GM12878 (cell line): ENCODE results near the gene MAZ. TPM values are rescaled to one million over a fixed set of nuclear protein-coding genes. Genes with fewer than 3 reads are reported as not detected.

Source experiments
- EED ChIP-seq: sonication (generic); IDR thresholded peaks from 2 replicates; pipeline ENCODE4 v1.6.1; 2016; ENCODE audit warnings: antibody characterized with exemption, low read depth
- EGR1 ChIP-seq, 2 experiments: IDR thresholded peaks; 1 replicate in 1 of 2; 2 replicates in 1 of 2; pipeline ENCODE4 v1.6.1; 2011 to 2012; ENCODE audit warnings: low read depth in 2 of 2, low read length in 2 of 2, borderline replicate concordance in 1 of 2, mild to moderate bottlenecking in 1 of 2, moderate library complexity in 1 of 2
- HCFC1 ChIP-seq: fragments of 150-350 bp; IDR thresholded peaks from 2 replicates; pipeline ENCODE4 v1.6.1; 2014; ENCODE audit warnings: low read length
- JUNB ChIP-seq: IDR thresholded peaks from 2 replicates; pipeline ENCODE4 v1.6.1; 2016; ENCODE audit warnings: antibody characterized with exemption, mild to moderate bottlenecking
- JUND ChIP-seq: IDR thresholded peaks from 2 replicates; pipeline ENCODE4 v1.6.1; 2012; ENCODE audit warnings: low read depth, mild to moderate bottlenecking, low read length, improper control_type of control experiment, moderate library complexity
- KDM1A ChIP-seq: fragments of 200-600 bp; sonication (generic); IDR thresholded peaks from 2 replicates; pipeline ENCODE4 v1.6.1; 2016; ENCODE audit warnings: borderline replicate concordance
- MEF2B ChIP-seq: fragments of 450-650 bp; IDR thresholded peaks from 2 replicates; pipeline ENCODE4 v1.6.1; 2018; ENCODE audit warnings: mild to moderate bottlenecking, moderate library complexity; ENCODE audit not compliant: partially characterized antibody, poor library complexity, severe bottlenecking
- MTA3 ChIP-seq: IDR thresholded peaks from 2 replicates; pipeline ENCODE4 v1.6.1; 2012; ENCODE audit warnings: low read length, inconsistent platforms, borderline replicate concordance
- MXI1 ChIP-seq: fragments of 150-350 bp; IDR thresholded peaks from 2 replicates; pipeline ENCODE4 v1.6.1; 2011; ENCODE audit warnings: low read depth, mild to moderate bottlenecking, inconsistent platforms, low read length, improper control_type of control experiment
- NFIC ChIP-seq: IDR thresholded peaks from 2 replicates; pipeline ENCODE4 v1.6.1; 2012; ENCODE audit warnings: low read depth, mild to moderate bottlenecking, inconsistent platforms, low read length, moderate library complexity
- RAD21 ChIP-seq: IDR thresholded peaks from 2 replicates; pipeline ENCODE4 v1.6.1; 2011; ENCODE audit warnings: mild to moderate bottlenecking, low read depth, low read length, moderate library complexity; ENCODE audit not compliant: insufficient read depth
- SMAD5 ChIP-seq: IDR thresholded peaks from 2 replicates; pipeline ENCODE4 v1.6.1; 2016; ENCODE audit warnings: antibody characterized with exemption, low read depth
- SMARCA5 ChIP-seq: fragments of 450-650 bp; IDR thresholded peaks from 2 replicates; pipeline ENCODE4 v1.6.1; 2017; ENCODE audit warnings: mild to moderate bottlenecking
- SREBF1 ChIP-seq: IDR thresholded peaks from 2 replicates; pipeline ENCODE4 v1.6.1; 2012; ENCODE audit warnings: mild to moderate bottlenecking, low read length
- SRF ChIP-seq, 2 experiments: IDR thresholded peaks; 2 replicates each; pipeline ENCODE4 v1.6.1; 2011; ENCODE audit warnings: low read depth in 2 of 2, low read length in 2 of 2, mild to moderate bottlenecking in 1 of 2, moderate library complexity in 1 of 2
- TCF12 ChIP-seq: IDR thresholded peaks from 2 replicates; pipeline ENCODE4 v1.6.1; 2011; ENCODE audit warnings: low read depth, mild to moderate bottlenecking, low read length
- ZNF207 ChIP-seq: fragments of 450-650 bp; IDR thresholded peaks from 2 replicates; pipeline ENCODE4 v1.6.1; 2014; ENCODE audit warnings: antibody characterized with exemption, mild to moderate bottlenecking, borderline replicate concordance
- ZNF217 ChIP-seq: fragments of 450-650 bp; IDR thresholded peaks from 2 replicates; pipeline ENCODE4 v1.6.1; 2017; ENCODE audit warnings: antibody characterized with exemption, mild to moderate bottlenecking
- polyA plus RNA-seq, 11 experiments: library from polyadenylated mRNA; depleted of rRNA in 4 of 11; unstranded in 6 of 11; stranded (reverse) in 5 of 11; fragments of >200 nt; fragmentation: Nextera tagmentation in 4 of 11; fragmentation: Illumina TruSeq in 1 of 11; extraction: Ambion mirVana in 4 of 11; extraction: Trizol in 1 of 11; gene quantifications; 1 replicate in 1 of 11; 2 replicates in 10 of 11; pipeline versions ENCODE4 v1.2.1 to v1.2.3, GENCODE V29; 2011 to 2016; ENCODE audit warnings: inconsistent platforms in 2 of 11, missing spikeins in 2 of 11, low read depth in 1 of 11
- total RNA-seq, 4 experiments: library from RNA; depleted of rRNA in 3 of 4; stranded (reverse); fragments of >200 nt in 3 of 4; fragmentation: Illumina TruSeq in 1 of 4; extraction: Trizol in 1 of 4; gene quantifications; 2 replicates each; pipeline versions ENCODE4 v1.2.1 to v1.2.3, GENCODE V29; 2013 to 2021
- TF ChIP-seq, protein P1 (sequence below): fragments of 450-650 bp; conservative IDR thresholded peaks from 2 replicates; pipeline ENCODE4 v1.6.1; 2017; ENCODE audit warnings: mild to moderate bottlenecking, moderate library complexity
- TF ChIP-seq, protein P2 (sequence below): IDR thresholded peaks from 2 replicates; pipeline ENCODE4 v1.6.1; 2011; ENCODE audit warnings: borderline replicate concordance, low read depth, mild to moderate bottlenecking, moderate library complexity, mixed read lengths, low read length; ENCODE audit not compliant: insufficient read depth; ENCODE audit errors: extremely low read length
- TF ChIP-seq, protein P3 (sequence below): fragments of 450-650 bp; IDR thresholded peaks from 2 replicates; pipeline ENCODE4 v1.6.1; 2016; ENCODE audit warnings: mild to moderate bottlenecking
- TF ChIP-seq, protein P4 (sequence below): fragments of 450-650 bp; IDR thresholded peaks from 2 replicates; pipeline ENCODE4 v1.6.1; 2014; ENCODE audit warnings: mild to moderate bottlenecking

Gene MAZ
- total and polyA plus RNA-seq, 10 of the 15 experiments (the other 5 are each of a cell fraction or from before 2014, with no cell fraction given): 23.9 to 309 (median 116) TPM

DNA sequence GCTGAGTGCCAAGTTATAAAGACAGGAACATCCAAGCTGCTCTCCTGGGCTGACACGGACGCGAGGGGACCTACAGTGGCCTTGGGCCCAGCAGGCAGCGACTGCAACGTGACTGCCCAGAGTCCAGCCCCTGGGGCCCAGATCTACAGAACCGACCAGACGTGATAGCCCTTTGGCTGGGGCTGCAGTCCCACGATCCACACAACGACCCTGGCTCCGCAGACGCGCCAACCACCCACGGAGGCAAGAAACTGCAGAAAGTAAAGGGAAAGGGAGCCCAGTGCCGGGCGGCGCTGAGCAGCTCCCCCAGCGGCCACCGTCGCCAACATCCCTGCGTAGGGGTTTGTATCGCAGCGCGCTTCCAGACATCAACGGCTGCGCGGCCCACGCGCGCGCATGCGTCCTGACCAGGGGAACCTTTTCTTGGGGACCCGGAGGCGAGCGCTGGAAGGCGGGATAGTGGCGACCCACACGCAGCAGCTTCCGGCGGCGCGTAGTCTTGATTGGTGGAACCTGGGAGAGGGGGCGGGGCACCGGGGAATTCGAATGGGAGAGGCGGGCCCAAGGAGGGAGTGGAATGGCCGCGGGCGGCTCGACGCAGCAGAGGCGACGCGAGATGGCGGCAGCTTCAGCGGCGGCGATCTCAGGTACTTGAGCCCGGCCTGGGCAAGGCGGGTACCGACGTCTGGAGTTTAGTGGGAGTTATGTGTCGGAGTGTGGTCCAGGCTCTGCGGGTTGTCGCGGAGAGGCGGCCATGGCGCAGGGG is 16.0 kb upstream of the MAZ start, which contains the start of gene KIF22 (continued):
- TF ChIP-seq, protein P1, sequence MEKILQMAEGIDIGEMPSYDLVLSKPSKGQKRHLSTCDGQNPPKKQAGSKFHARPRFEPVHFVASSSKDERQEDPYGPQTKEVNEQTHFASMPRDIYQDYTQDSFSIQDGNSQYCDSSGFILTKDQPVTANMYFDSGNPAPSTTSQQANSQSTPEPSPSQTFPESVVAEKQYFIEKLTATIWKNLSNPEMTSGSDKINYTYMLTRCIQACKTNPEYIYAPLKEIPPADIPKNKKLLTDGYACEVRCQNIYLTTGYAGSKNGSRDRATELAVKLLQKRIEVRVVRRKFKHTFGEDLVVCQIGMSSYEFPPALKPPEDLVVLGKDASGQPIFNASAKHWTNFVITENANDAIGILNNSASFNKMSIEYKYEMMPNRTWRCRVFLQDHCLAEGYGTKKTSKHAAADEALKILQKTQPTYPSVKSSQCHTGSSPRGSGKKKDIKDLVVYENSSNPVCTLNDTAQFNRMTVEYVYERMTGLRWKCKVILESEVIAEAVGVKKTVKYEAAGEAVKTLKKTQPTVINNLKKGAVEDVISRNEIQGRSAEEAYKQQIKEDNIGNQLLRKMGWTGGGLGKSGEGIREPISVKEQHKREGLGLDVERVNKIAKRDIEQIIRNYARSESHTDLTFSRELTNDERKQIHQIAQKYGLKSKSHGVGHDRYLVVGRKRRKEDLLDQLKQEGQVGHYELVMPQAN: peak; percentile 98
- TF ChIP-seq TCF12 (peak; percentile 28; the same call in 1 of the 2 replicates), MEF2B (no peak), EED (0 out of 2 replicates have a peak, but pooled peaks have one; percentile 12), ZNF217 (no peak), SREBF1 (no peak), SRF (IDR thresholded peaks at IDR 0.05; ENCODE audit: low read depth in 2 of 2, low read length in 2 of 2) (peak in 1 of 2 experiments; percentile 61; a peak in 1 of 4 replicates), HCFC1 (peak; percentile 76), MXI1 (peak; percentile 84), MTA3 (no peak), RAD21 (peak; percentile 61), NFIC (no peak; the same call in 1 of the 2 replicates), ZNF207 (no peak), SMAD5 (no peak), JUNB (no peak), SMARCA5 (peak; percentile 84), JUND (no peak), KDM1A (no peak), EGR1 (IDR thresholded peaks at IDR 0.05; ENCODE audit: borderline replicate concordance in 1 of 2, low read depth in 2 of 2, low read length in 2 of 2) (peak in 1 of 2 experiments; percentile 82; a peak in 2 of 3 replicates)
- TF ChIP-seq, protein P2, sequence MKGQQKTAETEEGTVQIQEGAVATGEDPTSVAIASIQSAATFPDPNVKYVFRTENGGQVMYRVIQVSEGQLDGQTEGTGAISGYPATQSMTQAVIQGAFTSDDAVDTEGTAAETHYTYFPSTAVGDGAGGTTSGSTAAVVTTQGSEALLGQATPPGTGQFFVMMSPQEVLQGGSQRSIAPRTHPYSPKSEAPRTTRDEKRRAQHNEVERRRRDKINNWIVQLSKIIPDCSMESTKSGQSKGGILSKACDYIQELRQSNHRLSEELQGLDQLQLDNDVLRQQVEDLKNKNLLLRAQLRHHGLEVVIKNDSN: no peak
- TF ChIP-seq, protein P3, sequence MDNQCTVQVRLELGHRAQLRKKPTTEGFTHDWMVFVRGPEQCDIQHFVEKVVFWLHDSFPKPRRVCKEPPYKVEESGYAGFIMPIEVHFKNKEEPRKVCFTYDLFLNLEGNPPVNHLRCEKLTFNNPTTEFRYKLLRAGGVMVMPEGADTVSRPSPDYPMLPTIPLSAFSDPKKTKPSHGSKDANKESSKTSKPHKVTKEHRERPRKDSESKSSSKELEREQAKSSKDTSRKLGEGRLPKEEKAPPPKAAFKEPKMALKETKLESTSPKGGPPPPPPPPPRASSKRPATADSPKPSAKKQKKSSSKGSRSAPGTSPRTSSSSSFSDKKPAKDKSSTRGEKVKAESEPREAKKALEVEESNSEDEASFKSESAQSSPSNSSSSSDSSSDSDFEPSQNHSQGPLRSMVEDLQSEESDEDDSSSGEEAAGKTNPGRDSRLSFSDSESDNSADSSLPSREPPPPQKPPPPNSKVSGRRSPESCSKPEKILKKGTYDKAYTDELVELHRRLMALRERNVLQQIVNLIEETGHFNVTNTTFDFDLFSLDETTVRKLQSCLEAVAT: 0 out of 2 replicates have a peak, but pooled peaks have one; percentile 1
- TF ChIP-seq, protein P4, sequence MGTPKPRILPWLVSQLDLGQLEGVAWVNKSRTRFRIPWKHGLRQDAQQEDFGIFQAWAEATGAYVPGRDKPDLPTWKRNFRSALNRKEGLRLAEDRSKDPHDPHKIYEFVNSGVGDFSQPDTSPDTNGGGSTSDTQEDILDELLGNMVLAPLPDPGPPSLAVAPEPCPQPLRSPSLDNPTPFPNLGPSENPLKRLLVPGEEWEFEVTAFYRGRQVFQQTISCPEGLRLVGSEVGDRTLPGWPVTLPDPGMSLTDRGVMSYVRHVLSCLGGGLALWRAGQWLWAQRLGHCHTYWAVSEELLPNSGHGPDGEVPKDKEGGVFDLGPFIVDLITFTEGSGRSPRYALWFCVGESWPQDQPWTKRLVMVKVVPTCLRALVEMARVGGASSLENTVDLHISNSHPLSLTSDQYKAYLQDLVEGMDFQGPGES: peak; percentile 73
